NCI-H2107 treated with DMSO at 0.1 percent for 48 hours (cell line): ENCODE measurements around the gene GNAZ.

Experiments
- DNase-seq: peaks from one replicate; lab custom pipeline; 2025; ENCODE audit not compliant: unreplicated experiment; lab: John Stamatoyannopoulos, UW

Gene GNAZ

GRCh38 chr22:23105919-23106318 lies 35.6 kb downstream of the GNAZ start:
- DNase-seq, result no peak

- DNase-seq, result no peak
Measured at GRCh38 chr22:23106344-23106743, 36.0 kb downstream of the GNAZ start.

- no peak for DNase-seq
Measured at GRCh38 chr22:23106906-23107367, 36.6 kb downstream of the GNAZ start.

- DNase-seq, result no peak
Measured at GRCh38 chr22:23107487-23108248, 37.3 kb downstream of the GNAZ start.

- DNase-seq, result no peak
Measured at GRCh38 chr22:23108249-23109078, 38.1 kb downstream of the GNAZ start.

- DNase-seq, result no peak
Measured at GRCh38 chr22:23109079-23109347, 38.7 kb downstream of the GNAZ start.

GRCh38 chr22:23109441-23109978 lies 39.2 kb downstream of the GNAZ start:
- DNase-seq, result no peak

- no peak for DNase-seq
Measured at GRCh38 chr22:23110190-23110921, 40.0 kb downstream of the GNAZ start.

- DNase-seq, result peak; percentile 49
Measured at GRCh38 chr22:23110922-23111527, 40.7 kb downstream of the GNAZ start.

- DNase-seq, result no peak
Measured at GRCh38 chr22:23112472-23113012, 42.2 kb downstream of the GNAZ start.

GRCh38 chr22:23113067-23113846 lies 42.9 kb downstream of the GNAZ start:
- peak; percentile 52 for DNase-seq

- no peak for DNase-seq
Measured at GRCh38 chr22:23113847-23114720, 43.8 kb downstream of the GNAZ start.

- no peak for DNase-seq
Measured at GRCh38 chr22:23114721-23115020, 44.4 kb downstream of the GNAZ start.

GRCh38 chr22:23115369-23115768 lies 45.0 kb downstream of the GNAZ start:
- DNase-seq, result no peak

GRCh38 chr22:23115825-23116494 lies 45.6 kb downstream of the GNAZ start:
- no peak for DNase-seq

GRCh38 chr22:23116506-23117263 lies 46.4 kb downstream of the GNAZ start:
- no peak for DNase-seq

GRCh38 chr22:23117275-23117674 lies 47.0 kb downstream of the GNAZ start:
- DNase-seq, result no peak
